Measurements from ENCODE around the gene PTPRM. TPM values are rescaled to one million over a fixed set of nuclear protein-coding genes. Genes with fewer than 3 reads are reported as not detected.

PTPRM gene
- total RNA-seq, 1 donor from 2014 or later = 257 TPM

DNA sequence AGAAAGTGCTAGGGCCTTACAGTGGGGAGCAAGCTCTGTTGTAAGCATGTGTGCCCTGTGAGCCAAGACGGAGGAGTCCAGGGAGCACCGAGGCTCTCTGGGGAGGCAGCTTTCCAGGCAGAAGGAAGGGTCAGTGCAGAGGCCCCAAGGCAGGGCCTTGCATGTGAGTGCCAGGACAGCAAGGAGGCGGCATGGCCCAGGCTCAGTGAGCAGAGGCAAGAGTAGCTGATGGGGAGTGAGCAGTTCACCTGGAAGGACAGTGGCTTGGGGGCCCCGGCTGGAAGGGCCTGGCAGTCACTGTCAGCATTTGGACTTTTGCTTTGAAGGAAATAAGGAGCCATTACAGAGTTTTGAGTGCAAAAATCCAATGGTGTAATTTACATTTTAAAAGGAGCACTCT lies 818.3 kb downstream of the PTPRM start:
- DNase-seq (ENCODE audit: low spot score in 2 of 2) = peak in 1 of 2 donors; percentile 19
- Histone ChIP-seq H3K4me3 (no peak overlapping the region), H3K27me3 (no peaks in the 10 kb centered on the region), H3K9me3 (no peaks in the 10 kb centered on the region), H3K4me1 (peaks cover 0 to 15% of the 10 kb centered on the region in 2 donors), H3K36me3 (peaks cover 30 to 54% of the 10 kb centered on the region in 2 donors), H3K27ac (no peak overlapping the region)
- intact Hi-C loops (cut with DNase I) = loop anchor here (5.0 kb wide), 1 partner anchor 1113 kb away; no protein-coding TSS in a partner anchor
- TF ChIP-seq, protein P1, sequence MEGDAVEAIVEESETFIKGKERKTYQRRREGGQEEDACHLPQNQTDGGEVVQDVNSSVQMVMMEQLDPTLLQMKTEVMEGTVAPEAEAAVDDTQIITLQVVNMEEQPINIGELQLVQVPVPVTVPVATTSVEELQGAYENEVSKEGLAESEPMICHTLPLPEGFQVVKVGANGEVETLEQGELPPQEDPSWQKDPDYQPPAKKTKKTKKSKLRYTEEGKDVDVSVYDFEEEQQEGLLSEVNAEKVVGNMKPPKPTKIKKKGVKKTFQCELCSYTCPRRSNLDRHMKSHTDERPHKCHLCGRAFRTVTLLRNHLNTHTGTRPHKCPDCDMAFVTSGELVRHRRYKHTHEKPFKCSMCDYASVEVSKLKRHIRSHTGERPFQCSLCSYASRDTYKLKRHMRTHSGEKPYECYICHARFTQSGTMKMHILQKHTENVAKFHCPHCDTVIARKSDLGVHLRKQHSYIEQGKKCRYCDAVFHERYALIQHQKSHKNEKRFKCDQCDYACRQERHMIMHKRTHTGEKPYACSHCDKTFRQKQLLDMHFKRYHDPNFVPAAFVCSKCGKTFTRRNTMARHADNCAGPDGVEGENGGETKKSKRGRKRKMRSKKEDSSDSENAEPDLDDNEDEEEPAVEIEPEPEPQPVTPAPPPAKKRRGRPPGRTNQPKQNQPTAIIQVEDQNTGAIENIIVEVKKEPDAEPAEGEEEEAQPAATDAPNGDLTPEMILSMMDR (IDR thresholded peaks at IDR 0.05) = no peak

DNA sequence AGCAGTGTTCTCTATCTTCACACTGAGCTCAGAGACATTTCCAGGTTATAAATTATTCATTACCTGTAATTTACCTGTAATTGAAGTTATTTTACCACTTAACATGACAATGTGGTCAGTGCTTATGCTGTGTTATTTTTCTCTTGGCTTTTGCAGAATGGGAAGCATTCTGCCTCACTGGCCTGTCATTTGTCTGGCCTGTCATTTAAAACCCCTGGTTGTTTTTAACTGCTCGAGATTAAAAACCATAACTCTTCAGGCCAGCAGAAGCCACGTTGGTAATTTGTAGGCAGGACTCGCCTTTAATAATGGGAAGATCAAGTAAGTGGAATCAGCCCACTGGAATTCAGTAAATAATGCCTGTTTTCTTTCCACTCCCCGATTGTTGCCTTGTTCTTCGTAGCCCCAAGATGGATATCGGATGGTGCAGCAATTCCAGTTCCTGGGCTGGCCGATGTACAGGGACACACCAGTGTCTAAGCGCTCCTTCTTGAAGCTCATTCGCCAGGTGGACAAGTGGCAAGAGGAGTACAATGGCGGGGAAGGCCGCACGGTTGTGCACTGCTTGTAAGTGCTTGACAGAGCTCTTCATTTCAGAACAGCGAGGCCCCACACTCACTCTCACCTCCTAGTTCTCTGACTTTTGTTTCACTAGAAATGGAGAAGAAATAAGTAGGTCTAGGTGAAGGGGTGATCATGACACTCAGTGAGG lies 819.7 kb downstream of the PTPRM start:
- Histone ChIP-seq H3K27ac (no peak overlapping the region), H3K36me3 (peaks cover 30 to 61% of the 10 kb centered on the region in 2 donors), H3K9me3 (no peaks in the 10 kb centered on the region), H3K4me3 (no peak overlapping the region), H3K4me1 (peaks cover 0 to 9% of the 10 kb centered on the region in 2 donors), H3K27me3 (no peaks in the 10 kb centered on the region)
- intact Hi-C loops (cut with DNase I) = loop anchor here (5.0 kb wide), 1 partner anchor 1115 kb away; no protein-coding TSS in a partner anchor
- peak in 1 of 2 donors; percentile 37 for DNase-seq (ENCODE audit: low spot score in 2 of 2)
- TF ChIP-seq, protein P1 (IDR thresholded peaks at IDR 0.05) = no peak

DNA sequence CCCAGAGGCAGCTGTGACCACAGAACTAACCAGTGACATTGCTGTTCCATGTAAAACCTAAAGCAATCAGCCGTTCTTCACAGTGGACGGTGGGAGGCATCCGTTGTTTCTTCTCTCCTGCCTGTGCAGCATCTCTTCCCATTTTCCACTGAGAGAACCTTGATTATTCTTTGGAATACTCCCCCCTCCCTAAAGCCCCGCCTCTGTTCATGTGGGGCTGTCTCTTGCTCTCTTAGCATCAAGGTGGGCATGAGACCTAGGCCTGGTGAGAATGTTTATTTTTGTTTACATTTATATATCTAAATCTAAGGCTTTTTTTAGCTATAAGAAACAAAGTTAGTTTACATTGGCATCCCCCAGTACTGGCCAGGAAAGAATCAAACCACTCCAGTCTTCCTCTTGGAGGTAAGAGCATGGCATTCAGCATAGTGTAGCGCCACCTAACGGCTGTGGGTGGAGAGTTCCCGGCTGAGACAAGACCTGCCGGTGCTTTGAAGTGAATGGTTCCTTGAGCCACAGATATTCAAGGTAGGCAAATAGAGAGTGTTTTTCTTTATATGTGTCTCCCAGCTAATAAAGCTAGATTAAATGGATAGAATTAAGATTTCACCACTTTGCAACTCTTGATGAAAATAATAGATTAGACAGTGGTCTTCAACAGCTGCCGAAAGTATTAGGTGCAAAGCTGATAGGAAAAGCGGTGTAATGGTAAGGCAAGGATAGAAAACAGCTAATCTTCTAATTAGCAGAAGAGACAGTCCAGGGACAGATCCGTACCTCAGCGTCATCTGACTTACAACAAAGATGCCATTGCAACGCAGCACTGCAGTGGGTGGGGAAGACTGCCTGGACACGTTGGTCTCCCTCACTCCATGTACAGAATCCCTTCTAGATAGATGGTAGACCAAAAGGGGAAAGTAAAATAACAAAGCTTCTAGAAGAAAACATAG lies 822.5 kb downstream of the PTPRM start:
- intact Hi-C loops (cut with DNase I) = loop anchor here (5.0 kb wide), 1 partner anchor 1117 kb away; no protein-coding TSS in a partner anchor
- DNase-seq (ENCODE audit: low spot score in 2 of 2) = no peak
- peaks cover 35 to 68% of the 10 kb centered on the region in 2 donors for H3K36me3 ChIP-seq

DNA sequence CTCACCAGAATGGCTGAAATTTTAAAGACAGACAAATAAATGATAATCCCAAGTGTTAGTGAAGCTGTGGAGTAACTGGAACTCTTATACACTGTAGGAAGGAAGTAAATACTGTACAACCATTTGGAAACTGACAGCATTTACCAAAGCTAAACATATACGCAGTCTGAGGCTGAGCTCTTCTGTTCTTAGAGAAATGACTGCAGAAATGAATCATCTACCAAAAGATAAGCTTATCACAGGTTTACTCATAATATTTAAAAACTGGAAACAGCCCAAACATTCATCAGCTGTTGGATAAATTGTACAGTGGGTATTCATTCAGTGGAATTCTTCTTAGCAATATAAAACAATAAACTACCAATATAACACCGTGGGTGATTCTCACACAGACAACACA lies 824.0 kb downstream of the PTPRM start:
- Histone ChIP-seq H3K4me1 (no peaks in the 10 kb centered on the region), H3K27ac (no peak overlapping the region), H3K27me3 (no peaks in the 10 kb centered on the region), H3K4me3 (no peak overlapping the region), H3K9me3 (no peaks in the 10 kb centered on the region), H3K36me3 (peaks cover 30 to 67% of the 10 kb centered on the region in 2 donors)
- DNase-seq (ENCODE audit: low spot score in 2 of 2) = no peak
- TF ChIP-seq, protein P1 (IDR thresholded peaks at IDR 0.05) = no peak
- intact Hi-C loops (cut with DNase I) = no loop called here

More for the DNA sequence above, 822.5 kb downstream of the PTPRM start:
- no peak overlapping the region for H3K4me3 ChIP-seq
- TF ChIP-seq, protein P1 (IDR thresholded peaks at IDR 0.05) = peak; percentile 33 to 70 (median 70)
- H3K9me3 ChIP-seq = no peaks in the 10 kb centered on the region
- no peaks in the 10 kb centered on the region for H3K4me1 ChIP-seq
- no peak overlapping the region for H3K27ac ChIP-seq
- H3K27me3 ChIP-seq = no peaks in the 10 kb centered on the region

DNA sequence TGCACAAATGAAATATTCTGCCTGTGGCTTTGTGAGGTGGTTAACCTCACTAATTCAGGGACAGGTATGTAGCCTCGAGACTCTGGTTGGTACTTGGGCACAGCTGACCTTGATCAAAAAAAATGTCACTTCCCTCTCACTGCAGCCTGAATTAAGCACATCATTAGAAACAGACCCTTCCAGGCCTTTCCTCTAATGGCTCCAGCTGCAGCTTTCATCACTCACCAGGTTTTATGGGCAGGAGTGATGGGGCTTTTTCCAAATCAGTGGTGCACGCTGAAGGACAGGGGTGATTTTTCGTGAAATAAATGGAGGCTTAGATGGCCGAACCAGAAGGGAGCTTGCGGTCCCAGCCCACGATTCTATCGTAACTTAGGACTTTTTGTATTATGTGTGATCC lies 829.1 kb downstream of the PTPRM start:
- Histone ChIP-seq H3K36me3 (peaks cover 20 to 55% of the 10 kb centered on the region in 2 donors), H3K9me3 (no peaks in the 10 kb centered on the region), H3K27me3 (no peaks in the 10 kb centered on the region), H3K4me3 (no peak overlapping the region), H3K4me1 (no peaks in the 10 kb centered on the region), H3K27ac (no peak overlapping the region)
- TF ChIP-seq, protein P1 (IDR thresholded peaks at IDR 0.05) = no peak
- intact Hi-C loops (cut with DNase I) = no loop called here
- DNase-seq (ENCODE audit: low spot score in 2 of 2) = no peak

Data from ascending aorta (tissue), 2 donors.